Measurements from ENCODE around the gene EMILIN2.
"Not testable (repeated sequence)": the region's sequence is repeated elsewhere in the genome, so short reads cannot be mapped to it uniquely, and the experiment has no call there.

EMILIN2 gene

DNA sequence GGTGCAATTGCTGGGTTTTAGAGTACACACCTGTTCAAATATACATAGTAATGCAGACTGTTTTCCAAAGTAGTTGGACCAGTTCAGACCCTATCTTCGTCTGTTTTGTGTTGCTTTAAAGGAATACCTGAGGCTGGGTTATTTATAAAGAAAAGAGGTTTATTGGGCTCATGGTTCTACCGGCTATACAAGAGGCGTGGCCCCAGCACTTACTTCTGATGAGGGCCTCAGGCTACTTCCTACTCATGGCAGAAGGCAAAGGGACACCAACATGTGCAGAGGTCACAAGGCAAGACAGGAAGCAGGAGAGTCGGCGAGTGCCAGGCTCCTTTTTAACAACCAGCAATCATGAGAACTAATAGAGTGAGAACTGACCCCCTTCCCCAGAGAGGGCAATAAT, 21.9 kb upstream of the EMILIN2 start:
- Histone ChIP-seq H3K4me3 (ENCODE audit: low read depth, low read length, poor library complexity, severe bottlenecking) (no peak overlapping the region), H3K4me1 (ENCODE audit: insufficient read depth, low read length, severe bottlenecking) (no peaks in the 10 kb centered on the region), H3K36me3 (ENCODE audit: insufficient read depth, low read length) (no peaks in the 10 kb centered on the region), H3K9ac (ENCODE audit: low read length) (no peak overlapping the region), H3K79me2 (ENCODE audit: insufficient read depth, low read length) (no peaks in the 10 kb centered on the region), H3K27me3 (ENCODE audit: insufficient read depth, low read length) (no peaks in the 10 kb centered on the region), H3F3A (ENCODE audit: insufficient read depth, low read length) (no peaks in the 10 kb centered on the region), H3K9me3 (ENCODE audit: low read length) (no peaks in the 10 kb centered on the region), H2AFZ (ENCODE audit: low read length) (no peak overlapping the region), H3K4me2 (ENCODE audit: low read length) (no peak overlapping the region), H3K9me2 (ENCODE audit: low read depth, low read length) (no peaks in the 10 kb centered on the region), H4K20me1 (ENCODE audit: insufficient read depth, low read length) (no peaks in the 10 kb centered on the region), H3K27ac (ENCODE audit: low read depth, low read length, poor library complexity, severe bottlenecking) (no peak overlapping the region)
- TF ChIP-seq EZH2 (IDR thresholded peaks at IDR 0.05; ENCODE audit: borderline replicate concordance, low read length), result no peak

DNA sequence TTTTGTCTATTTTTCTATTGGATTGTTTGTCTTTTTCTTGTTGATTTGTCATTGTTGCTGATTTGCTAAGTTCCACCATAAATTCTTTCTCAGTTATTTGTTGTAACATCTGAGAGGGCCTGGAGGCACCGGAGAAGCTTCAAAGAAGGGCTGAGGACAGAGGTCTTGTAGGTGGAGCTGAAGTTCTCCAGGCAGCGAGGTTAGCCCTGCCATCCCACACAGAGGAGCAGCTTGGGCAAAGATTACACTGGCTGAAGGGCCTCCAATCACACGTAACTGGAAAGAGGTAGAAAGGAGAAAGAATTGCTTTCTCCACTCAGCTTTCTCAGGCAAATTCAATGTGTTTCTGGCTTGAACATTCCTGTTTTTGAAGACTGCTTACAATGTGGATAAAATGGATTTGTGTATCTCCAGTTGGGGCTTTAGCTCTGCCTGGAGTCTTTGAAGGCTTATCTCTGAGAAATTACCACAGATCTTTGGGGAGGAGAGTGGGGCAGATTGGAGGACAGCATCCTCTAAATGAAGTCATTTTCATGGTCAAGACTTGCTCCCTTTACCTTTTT, 21.1 kb upstream of the EMILIN2 start:
- TF ChIP-seq, protein P1, sequence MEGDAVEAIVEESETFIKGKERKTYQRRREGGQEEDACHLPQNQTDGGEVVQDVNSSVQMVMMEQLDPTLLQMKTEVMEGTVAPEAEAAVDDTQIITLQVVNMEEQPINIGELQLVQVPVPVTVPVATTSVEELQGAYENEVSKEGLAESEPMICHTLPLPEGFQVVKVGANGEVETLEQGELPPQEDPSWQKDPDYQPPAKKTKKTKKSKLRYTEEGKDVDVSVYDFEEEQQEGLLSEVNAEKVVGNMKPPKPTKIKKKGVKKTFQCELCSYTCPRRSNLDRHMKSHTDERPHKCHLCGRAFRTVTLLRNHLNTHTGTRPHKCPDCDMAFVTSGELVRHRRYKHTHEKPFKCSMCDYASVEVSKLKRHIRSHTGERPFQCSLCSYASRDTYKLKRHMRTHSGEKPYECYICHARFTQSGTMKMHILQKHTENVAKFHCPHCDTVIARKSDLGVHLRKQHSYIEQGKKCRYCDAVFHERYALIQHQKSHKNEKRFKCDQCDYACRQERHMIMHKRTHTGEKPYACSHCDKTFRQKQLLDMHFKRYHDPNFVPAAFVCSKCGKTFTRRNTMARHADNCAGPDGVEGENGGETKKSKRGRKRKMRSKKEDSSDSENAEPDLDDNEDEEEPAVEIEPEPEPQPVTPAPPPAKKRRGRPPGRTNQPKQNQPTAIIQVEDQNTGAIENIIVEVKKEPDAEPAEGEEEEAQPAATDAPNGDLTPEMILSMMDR (IDR thresholded peaks at IDR 0.05; ENCODE audit: low read length), result no peak
- TF ChIP-seq EZH2 (IDR thresholded peaks at IDR 0.05; ENCODE audit: borderline replicate concordance, low read length), result no peak
- Histone ChIP-seq H4K20me1 (ENCODE audit: insufficient read depth, low read length) (no peaks in the 10 kb centered on the region), H3K9ac (ENCODE audit: low read length) (no peak overlapping the region), H3K79me2 (ENCODE audit: insufficient read depth, low read length) (no peaks in the 10 kb centered on the region), H3K9me2 (ENCODE audit: low read depth, low read length) (no peaks in the 10 kb centered on the region), H3K4me1 (ENCODE audit: insufficient read depth, low read length, severe bottlenecking) (no peaks in the 10 kb centered on the region), H3K27me3 (ENCODE audit: insufficient read depth, low read length) (no peaks in the 10 kb centered on the region), H3K4me3 (ENCODE audit: low read depth, low read length, poor library complexity, severe bottlenecking) (no peak overlapping the region), H3K27ac (ENCODE audit: low read depth, low read length, poor library complexity, severe bottlenecking) (no peak overlapping the region), H3K9me3 (ENCODE audit: low read length) (no peaks in the 10 kb centered on the region), H3K36me3 (ENCODE audit: insufficient read depth, low read length) (no peaks in the 10 kb centered on the region), H3F3A (ENCODE audit: insufficient read depth, low read length) (no peaks in the 10 kb centered on the region), H3K4me2 (ENCODE audit: low read length) (no peak overlapping the region), H2AFZ (ENCODE audit: low read length) (no peak overlapping the region)

DNA sequence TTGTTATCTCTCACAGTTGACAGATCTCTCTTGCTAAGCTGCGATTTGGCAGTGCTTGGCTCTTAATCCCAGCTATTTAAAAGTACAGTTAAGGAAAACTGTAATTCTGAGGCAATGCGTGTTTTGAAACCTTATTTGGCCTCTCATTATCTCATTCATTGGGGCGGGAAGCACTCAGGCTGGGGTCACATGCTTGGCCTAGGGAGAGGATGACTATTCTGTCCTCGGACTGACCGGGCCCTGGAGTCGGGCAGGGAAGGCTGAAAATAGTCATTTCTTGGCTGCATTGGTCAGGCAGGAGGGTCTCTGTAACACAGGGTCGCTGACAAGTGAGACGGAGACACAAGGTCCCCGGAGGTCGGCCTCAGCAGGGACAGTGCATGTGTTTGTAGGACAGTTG, 20.2 kb upstream of the EMILIN2 start:
- Histone ChIP-seq H3K4me2 (ENCODE audit: low read length) (no peak overlapping the region), H3K27me3 (ENCODE audit: insufficient read depth, low read length) (no peaks in the 10 kb centered on the region), H3F3A (ENCODE audit: insufficient read depth, low read length) (no peaks in the 10 kb centered on the region), H2AFZ (ENCODE audit: low read length) (no peak overlapping the region), H3K79me2 (ENCODE audit: insufficient read depth, low read length) (no peaks in the 10 kb centered on the region), H3K9me3 (ENCODE audit: low read length) (no peaks in the 10 kb centered on the region), H3K4me3 (ENCODE audit: low read depth, low read length, poor library complexity, severe bottlenecking) (no peak overlapping the region), H3K27ac (ENCODE audit: low read depth, low read length, poor library complexity, severe bottlenecking) (no peak overlapping the region), H4K20me1 (ENCODE audit: insufficient read depth, low read length) (no peaks in the 10 kb centered on the region), H3K9ac (ENCODE audit: low read length) (no peak overlapping the region), H3K9me2 (ENCODE audit: low read depth, low read length) (no peaks in the 10 kb centered on the region), H3K4me1 (ENCODE audit: insufficient read depth, low read length, severe bottlenecking) (no peaks in the 10 kb centered on the region), H3K36me3 (ENCODE audit: insufficient read depth, low read length) (no peaks in the 10 kb centered on the region)
- TF ChIP-seq, protein P1 (IDR thresholded peaks at IDR 0.05; ENCODE audit: low read length), result no peak
- TF ChIP-seq EZH2 (IDR thresholded peaks at IDR 0.05; ENCODE audit: borderline replicate concordance, low read length), result no peak

DNA sequence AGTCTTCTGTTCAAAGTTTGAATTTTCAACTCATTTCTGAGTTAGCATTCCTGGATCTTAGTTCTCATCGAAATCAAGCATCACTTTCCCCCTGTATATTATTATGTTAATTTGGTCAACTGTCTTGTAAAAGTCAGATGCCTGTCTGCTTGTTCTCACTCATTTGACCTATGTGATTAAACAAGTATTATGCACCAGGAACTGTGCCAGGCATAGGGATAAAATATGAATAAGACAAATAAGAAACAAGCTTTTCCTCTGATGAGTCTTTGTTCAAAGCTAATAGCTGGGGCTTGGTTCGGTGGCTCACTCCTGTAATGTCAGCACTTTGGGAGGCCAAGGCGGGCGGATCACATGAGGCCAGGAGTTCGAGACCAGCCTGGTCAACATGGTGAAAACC, 19.7 kb upstream of the EMILIN2 start:
- Histone ChIP-seq H3K4me3 (ENCODE audit: low read depth, low read length, poor library complexity, severe bottlenecking) (no peak overlapping the region), H3K9ac (ENCODE audit: low read length) (no peak overlapping the region), H3K27ac (ENCODE audit: low read depth, low read length, poor library complexity, severe bottlenecking) (no peak overlapping the region), H2AFZ (ENCODE audit: low read length) (no peak overlapping the region), H3K9me3 (ENCODE audit: low read length) (no peaks in the 10 kb centered on the region), H3K36me3 (ENCODE audit: insufficient read depth, low read length) (no peaks in the 10 kb centered on the region), H4K20me1 (ENCODE audit: insufficient read depth, low read length) (no peaks in the 10 kb centered on the region), H3K4me1 (ENCODE audit: insufficient read depth, low read length, severe bottlenecking) (no peaks in the 10 kb centered on the region), H3F3A (ENCODE audit: insufficient read depth, low read length) (no peaks in the 10 kb centered on the region), H3K27me3 (ENCODE audit: insufficient read depth, low read length) (no peaks in the 10 kb centered on the region), H3K4me2 (ENCODE audit: low read length) (no peak overlapping the region), H3K79me2 (ENCODE audit: insufficient read depth, low read length) (no peaks in the 10 kb centered on the region), H3K9me2 (ENCODE audit: low read depth, low read length) (no peaks in the 10 kb centered on the region)
- TF ChIP-seq EZH2 (IDR thresholded peaks at IDR 0.05; ENCODE audit: borderline replicate concordance, low read length), result no peak
- TF ChIP-seq, protein P1 (IDR thresholded peaks at IDR 0.05; ENCODE audit: low read length), result no peak

DNA sequence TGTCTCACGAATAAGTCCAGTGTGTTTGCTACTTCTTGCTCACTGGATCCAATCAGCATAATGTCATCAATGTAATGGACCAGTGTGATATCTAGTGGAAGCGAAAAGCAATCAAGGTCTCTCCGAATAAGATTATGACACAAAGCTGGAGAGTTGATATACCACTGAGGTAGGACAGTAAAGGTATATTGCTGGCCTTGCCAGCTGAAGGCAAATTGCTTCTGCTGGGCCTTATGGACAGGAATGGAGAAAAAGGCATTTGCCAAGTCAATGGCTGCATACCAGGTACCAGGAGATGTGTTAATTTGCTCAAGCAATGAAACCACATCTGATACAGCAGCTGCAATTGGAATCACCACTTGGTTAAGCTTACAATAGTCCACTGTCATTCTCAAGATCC, 10.7 kb upstream of the EMILIN2 start:
- not testable (repeated sequence) for H3K79me2 ChIP-seq (ENCODE audit: insufficient read depth, low read length); H2AFZ ChIP-seq (ENCODE audit: low read length); H3K9me3 ChIP-seq (ENCODE audit: low read length); H3K4me1 ChIP-seq (ENCODE audit: insufficient read depth, low read length, severe bottlenecking); H3K36me3 ChIP-seq (ENCODE audit: insufficient read depth, low read length); H3K27me3 ChIP-seq (ENCODE audit: insufficient read depth, low read length); H3K27ac ChIP-seq (ENCODE audit: low read depth, low read length, poor library complexity, severe bottlenecking); H3K9me2 ChIP-seq (ENCODE audit: low read depth, low read length); H3K9ac ChIP-seq (ENCODE audit: low read length); H3K4me2 ChIP-seq (ENCODE audit: low read length); H3F3A ChIP-seq (ENCODE audit: insufficient read depth, low read length); H3K4me3 ChIP-seq (ENCODE audit: low read depth, low read length, poor library complexity, severe bottlenecking); H4K20me1 ChIP-seq (ENCODE audit: insufficient read depth, low read length)

Data from OCI-LY1 (cell line).